Amniotic stem cell (primary cell): ENCODE results near the gene HOXC9.

ENCODE experiments used
- DNase-seq: peaks from one replicate; lab custom pipeline; 2025; lab: John Stamatoyannopoulos, UW

The HOXC9 gene

DNA sequence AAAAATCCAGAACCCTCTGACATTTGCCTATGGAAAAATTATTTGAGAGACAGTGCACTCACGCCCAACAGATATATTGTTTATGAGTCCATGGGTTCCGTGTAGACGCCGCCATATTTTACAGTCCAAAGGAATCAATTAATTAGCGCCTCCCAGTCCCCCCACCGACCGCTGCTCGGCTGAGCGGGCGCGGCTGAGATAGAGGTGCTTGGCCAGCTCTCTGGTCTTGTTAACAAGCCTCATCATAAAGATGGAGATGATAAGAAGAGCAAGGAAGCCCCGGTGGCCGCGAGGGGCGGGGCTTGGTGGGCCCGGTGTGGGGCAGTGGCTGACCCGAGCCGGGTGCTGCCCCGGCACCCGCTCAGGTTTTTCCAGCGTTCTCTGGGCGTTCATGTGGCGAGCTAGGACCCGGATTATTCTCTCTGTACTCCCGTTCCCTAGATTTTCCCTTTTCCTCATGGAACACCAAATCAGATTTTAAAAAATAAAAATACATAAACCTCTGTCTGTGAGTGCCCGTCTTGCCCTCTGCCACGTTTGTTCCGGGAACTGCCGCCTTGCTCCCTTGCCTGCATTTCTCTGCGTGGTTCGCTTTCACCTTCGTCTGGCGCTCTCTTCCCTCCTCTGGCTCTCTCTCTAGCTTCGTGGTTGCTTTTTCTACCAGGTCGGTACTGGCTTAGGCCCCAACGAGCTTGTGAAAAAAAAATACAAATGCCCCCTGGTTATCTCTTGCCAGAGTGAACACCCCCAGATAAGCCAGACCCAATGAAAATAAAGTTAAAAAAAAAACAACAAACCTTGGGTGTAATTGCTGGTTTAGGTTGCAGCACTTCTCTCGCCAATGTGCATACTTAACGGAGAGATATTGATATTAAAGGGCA is 36.3 kb upstream of the HOXC9 start:
- DNase-seq: no peak

DNA sequence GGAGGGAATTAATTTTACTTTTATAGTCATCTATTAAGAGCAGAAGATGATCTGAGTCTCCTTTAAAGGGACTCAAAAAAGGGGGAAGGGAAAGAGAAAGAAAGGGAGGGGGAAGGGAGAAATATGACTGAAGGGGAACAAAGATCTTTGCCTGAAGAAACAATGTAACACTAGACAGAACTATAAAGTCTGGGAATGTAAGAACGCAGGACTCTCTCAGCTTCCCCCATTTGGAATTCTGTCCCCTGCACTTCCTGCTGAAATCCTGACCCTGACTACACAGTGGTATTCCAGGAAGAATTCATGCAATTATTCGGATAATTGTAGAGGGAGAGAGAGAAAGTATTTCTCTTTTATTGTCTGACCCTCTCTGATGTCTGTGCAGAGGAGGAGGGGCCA is 35.6 kb upstream of the HOXC9 start:
- DNase-seq: no peak

DNA sequence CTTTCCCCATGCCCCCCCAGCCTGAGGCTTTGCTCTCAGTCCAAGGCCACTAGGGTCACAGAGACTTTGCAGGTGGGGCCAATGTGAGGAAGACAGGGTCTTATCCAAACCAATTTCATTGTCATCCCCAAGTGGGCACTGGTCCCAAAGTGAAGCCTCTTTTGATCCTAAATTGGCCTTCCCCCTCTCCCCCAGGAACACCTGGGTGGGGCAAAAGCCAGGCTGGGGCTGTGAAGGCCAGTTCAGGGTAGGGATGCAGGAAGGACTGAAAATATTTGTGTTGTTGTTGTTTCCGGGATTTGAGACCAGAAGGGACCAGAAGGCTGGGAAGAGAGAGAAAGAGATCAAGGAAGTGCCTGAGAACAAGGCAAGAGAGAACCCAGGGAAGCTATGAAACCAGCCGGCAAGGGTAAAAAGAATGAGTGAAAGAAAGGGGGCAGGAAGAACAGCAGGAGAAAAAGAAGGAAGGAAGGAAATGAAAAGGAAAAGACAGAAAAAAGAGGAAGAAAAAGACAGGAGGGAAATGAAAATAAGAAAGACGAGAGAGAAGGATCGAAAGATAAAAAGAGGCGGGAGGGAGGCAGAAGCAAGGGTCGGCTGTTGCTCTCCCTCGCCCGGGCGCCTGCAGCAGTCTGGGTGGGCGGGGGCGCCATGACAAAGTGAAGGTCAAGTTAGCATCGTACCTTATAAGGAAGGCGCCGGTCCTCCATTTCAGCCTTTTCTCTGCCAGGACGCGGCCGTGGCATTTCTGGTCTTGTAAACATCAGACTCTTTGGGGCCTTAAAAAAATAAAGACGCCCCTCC is 34.5 kb upstream of the HOXC9 start:
- no peak for DNase-seq

DNA sequence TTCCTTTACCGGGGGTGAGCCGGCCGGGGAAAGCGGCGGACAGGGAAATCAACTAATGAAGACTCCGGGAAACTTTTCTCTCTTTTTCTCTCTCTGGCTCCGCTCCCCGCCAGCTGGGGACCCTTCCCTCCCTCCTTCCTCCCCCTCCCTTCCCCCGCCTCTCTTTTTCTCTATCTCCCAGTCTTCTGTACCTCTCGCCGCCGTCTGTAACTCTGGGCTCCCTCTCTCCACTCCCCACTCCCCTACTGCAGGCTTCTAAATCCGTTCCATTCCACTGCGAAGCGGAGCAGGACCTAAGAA is 33.9 kb upstream of the HOXC9 start:
- DNase-seq: no peak

DNA sequence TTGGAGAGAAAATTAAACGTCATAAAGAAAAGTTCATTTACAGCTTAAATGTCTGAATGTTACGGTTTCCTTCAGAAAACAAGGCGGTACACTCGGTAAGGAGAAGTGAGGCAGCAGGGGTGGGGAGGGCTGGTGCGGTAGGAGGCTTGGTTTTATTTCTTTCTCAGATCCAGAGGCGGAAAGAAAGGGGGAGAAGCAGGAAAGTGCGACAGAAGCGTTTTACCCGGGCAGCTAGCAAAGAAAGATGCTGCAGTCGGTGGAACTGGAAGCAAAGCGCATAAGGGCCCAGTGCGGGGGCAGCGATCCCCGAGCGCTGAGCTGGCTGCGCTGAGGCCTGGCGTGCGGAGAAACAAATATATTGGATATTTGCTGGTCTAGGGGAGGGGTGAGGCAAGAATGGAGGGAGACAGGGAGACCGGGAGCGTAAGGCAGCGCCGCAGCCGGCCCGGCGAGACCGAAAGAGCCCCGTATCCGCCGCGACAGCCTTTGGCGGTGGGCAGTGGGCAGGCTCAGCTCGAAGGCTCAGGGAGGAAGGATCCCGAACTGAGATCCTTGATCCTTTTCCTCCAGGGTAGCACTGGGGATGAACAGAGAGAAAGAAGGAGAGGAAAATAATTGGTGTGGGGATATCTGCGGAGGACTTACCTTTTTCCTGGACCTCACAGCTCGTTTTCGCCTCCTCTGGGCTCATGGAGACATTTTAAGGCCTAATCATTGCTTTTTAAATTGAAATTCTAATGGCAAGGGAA is 33.4 kb upstream of the HOXC9 start:
- DNase-seq: no peak

DNA sequence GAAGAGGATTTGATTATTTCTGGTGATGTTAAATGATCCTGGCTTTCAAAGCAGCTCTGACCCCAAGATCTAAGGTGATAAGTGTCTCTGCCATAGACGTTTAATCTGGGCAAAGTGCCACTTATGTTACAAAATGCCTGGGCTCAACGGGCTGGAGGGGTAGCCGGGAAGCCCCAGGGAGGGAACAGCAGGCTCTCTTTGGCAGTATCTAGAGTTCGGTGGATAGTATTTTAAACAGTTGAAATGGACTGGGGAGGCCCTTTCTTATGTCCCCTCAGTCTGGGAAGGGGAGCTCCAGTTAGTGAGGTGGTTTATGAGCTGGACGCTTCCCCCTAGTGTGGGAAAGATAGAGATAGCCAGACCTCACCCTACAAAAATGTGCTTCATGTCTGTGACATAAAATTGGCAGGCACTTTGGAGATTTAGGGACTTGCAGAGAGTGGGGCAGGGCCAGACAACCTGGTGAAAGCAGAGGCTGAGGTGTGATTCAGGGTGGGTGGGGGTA is 32.5 kb upstream of the HOXC9 start:
- DNase-seq: no peak

DNA sequence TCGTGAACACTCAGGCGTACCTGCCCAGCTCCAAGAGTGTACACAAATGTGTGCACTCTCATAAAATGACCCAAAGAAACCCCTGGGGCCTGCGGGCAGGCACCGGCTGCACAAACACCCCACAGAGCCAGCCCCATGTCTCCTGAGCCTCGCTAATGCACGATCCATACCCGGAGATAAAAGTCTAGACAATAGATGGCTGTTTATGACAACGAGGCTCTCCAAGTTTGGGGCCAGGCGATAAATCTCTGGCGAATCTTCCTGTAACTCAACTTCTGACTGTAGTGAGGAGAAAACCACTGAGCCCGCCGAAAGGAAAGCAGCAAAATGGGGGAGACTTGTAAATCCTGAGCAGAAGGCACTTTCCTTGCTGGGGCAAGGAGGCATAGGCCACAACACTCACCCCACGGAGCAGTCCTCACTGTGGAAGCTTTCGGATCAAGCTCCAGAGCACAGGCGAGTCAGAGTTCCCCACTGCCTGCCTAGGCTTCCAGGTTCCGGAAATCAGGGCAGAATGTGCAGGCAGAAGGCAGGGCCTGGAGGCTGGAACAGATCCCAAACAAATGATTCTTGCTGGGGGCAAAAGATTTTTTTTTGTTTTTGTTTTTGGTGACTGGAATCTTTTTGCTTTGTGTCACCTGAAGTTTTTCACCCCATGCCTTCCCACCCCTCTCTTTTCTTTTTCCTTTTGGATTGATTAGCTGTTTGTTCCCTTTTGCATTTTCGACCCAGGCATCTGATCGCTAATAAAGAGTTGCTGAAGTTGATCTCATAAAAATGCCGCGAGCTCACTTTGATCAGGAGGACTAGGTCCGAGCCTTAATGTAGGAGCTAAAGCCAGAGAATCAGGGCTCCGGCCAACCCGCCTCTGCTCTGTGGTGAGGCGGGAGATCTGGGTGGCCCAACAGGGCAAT is 31.5 kb upstream of the HOXC9 start:
- DNase-seq: no peak

DNA sequence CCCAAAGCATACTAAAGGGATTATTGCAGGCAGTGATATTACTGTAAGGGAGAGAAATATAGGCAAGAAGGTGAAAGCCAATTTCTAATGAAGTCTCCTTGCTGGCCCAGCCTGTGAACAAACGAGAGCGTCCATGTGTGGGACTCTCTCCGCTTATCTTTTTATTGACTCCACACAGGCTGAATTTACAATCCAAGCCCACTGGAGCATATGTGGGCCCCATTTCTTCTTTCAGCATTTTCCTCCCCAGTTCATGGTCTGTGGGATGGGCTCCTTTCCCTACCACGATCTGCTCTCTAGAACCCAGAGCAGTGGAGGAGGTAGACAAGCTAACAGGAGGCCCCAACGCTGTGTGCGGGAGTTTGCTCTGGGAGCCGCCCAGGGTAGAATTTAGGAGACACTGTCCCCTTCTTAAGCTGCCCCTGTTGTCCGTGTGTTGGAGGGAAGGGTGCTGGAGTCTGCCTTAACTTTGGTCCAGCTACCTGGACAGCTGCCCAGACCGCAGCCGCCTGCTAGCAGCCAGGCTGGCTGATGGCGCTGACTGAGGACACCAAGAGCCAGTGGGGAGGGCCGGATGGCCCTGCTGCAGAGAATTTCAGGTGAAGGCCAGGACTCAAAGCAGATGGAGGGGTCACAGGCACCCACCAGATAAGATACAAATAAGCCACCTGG is 30.2 kb upstream of the HOXC9 start:
- no peak for DNase-seq

DNA sequence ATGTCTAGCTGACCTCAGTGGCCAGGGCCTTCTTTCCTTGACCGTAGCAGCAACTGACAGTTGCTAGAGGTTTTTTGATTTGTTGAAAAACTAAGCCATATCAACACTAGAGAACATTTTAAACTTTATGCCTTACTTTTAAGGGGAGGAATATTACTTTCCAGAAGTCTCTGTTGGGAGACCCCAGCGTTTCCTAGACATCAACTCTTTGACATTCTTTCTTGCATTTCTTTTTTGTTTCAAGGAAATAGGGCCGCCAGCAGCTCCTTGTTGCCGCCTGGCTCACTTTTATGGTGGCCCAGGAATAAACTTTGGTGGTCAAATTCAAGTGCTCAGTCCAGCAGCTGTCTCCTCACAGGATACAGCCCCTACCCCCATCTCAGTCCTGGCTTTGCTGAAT is 29.5 kb upstream of the HOXC9 start:
- no peak for DNase-seq

DNA sequence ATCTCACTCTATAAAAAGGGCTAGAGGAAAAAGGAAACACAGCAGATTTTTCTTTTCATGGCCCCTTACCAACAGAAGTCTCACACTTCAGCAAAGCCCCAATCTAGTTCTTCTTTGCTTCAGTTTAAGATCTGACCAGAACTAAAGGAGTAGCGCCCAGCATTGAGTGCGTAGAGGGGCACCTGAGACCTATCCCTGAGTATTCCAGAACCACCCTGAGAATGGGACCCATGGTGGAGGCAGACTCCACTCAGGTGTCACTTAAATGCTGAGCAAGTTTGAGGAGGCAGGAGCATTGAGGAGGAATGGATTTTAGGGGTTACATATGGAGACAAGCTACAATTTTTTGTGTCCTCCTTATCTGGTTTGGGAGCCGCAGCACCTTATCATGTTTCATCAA is 28.8 kb upstream of the HOXC9 start:
- no peak for DNase-seq

DNA sequence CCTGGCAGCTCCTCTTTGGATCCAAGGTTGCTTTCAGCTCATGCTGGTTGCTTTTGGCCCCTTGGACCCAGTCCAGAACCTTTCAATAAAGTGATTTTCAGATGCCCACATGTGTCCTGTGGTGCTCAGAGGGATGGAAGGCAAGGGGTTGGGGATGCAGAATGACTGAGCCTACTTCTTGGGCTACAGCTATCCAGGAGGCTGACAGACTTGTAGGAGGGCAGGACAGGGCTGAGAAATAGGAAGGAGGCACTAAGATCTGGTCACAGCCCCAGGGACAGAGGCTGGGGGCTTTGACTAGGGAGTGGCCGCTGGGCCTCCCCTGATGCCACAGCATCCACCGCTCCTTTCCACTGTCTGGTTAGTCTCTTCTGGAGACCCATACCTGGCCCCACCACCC is 28.3 kb upstream of the HOXC9 start:
- no peak for DNase-seq

DNA sequence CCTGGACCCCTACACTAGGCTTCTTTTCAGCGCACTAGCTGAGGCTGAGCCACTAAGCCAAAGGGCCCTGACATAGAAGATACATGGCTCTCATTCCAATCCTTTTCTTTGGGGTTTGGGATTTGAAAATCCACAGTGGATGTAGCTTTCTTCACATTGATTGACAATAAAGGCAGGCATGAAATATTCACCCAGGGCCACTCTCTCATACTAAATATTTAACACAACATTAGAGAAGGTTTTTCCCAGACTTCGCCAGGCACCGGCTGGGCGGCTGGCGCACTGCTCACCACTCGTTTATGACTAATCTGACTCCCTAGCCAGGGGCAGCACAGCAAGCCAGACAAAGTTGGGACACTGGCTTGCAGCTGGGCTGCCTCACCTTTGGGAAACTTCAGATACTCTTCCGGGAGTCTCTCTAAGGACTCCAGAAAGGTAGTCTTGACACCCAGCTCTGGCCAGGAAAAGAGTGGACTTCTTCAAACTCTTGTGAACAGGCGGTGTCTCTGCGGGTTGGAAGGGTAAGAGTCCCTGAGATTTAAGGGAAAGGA is 27.7 kb upstream of the HOXC9 start:
- no peak for DNase-seq

DNA sequence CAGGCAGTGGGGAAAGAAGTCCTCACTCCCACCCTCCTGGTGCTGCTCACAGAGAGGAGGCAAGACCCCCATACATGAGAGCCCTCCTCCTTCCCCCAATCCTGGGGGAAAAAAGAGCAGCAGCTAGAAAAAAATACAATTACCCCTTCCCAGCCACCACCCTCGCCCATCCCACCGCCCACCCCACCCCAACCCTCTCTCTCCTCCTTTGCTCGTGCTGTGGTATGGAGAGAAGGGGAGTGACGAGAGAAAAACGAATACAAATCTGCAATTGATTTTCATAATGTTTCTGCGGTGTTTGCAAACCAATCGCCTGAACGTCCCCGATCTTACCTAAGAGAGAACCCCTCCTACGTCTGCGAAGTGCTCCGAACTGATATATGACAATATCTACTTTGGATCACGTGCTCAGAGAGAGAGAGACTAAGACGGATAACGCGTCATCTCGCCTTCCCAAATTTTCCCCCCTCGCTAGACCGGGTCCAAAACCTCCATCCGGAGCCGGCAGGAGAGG is 27.2 kb upstream of the HOXC9 start, which contains the start of gene HOXC11:
Gene HOXC11, plus strand, starts transcription at position 405 of the 514 bp plus-strand sequence. CDS start 116 bp downstream, outside the sequence.
- DNase-seq: no peak

DNA sequence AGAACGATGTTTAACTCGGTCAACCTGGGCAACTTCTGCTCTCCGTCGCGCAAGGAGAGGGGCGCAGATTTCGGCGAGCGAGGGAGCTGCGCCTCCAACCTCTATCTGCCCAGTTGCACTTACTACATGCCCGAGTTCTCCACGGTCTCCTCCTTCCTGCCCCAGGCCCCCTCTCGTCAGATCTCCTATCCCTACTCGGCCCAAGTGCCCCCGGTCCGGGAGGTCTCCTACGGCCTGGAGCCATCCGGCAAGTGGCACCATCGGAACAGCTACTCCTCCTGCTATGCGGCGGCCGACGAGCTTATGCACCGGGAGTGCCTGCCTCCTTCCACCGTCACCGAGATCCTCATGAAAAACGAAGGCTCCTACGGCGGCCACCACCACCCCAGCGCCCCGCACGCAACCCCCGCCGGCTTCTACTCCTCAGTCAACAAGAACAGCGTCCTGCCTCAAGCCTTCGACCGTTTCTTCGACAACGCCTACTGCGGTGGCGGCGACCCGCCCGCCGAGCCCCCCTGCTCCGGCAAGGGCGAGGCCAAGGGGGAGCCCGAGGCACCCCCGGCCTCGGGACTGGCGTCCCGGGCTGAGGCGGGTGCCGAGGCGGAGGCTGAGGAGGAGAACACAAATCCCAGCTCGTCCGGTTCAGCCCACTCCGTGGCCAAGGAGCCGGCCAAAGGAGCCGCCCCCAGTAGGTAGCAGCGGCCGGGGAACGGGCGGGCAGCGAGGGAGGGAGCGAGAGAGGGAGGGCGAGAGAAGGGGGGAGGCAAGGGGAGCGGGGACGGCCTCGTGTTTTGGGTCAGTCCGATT is 26.5 kb upstream of the HOXC9 start:
- no peak for DNase-seq

DNA sequence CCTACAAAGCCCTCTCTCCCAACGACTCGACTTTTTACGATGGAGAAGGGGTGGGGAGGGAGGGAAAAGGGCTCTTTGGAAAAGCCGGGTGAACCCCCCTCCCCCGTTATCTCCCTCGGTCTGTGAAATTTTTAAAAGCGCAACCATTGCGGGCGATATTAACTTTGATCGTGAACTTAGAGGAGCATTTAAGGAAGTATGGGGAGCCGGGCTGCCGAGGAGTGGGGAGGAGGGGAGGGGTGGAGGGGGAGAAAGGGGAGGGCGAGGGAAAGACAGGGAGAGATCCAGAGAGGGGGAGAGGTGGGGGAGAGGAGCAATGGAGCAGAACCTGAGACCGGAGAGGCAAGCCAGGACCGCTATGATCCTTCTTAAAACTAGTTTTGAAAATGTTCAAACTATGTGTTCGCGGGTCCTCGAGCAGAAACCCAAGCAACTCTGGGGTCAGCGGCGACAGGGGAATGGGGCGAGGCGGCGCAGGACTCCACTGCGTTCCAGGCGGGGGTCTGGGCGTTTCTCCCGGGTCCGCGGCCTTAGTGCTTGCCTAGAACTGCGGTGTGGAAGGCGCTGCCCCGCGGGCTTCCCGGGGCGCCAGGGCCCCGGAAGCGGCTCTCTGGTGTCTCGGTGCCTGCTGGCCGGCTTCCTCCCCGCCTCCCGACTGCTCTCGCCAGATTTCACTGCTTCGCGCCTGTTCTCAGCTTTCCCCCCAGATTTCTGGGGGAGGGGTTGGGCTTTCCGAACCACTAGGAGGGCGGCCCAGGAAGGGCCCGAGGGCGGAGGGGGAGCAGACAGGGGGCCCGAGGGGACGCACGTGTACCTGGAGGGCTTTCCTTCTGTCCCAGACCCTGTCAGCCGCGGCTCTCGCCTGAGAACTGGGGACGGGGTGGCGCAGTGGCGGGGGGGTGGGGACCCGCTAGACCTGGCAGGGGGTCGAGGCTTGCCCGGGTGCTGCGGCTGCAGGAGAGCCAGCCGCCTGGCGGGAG is 25.6 kb upstream of the HOXC9 start, which contains the start of gene HOTAIR:
Gene HOTAIR, minus strand, starts transcription at position 871 of the 980 bp plus-strand sequence.
- DNase-seq: no peak

DNA sequence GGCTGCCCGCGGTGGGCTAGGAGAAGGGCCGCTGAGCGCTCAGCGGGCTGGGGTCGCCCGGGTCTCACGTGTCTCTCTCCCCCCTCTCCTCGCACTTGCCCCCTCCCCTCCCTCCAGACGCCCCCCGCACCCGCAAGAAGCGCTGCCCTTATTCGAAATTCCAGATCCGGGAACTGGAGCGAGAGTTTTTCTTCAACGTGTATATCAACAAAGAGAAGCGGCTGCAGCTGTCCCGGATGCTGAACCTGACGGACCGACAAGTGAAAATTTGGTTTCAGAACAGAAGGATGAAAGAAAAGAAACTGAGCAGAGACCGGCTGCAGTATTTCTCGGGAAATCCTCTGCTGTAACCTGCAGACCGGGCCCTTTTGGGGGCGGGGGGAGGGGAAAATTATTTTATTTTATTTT is 24.9 kb upstream of the HOXC9 start:
- DNase-seq: no peak

DNA sequence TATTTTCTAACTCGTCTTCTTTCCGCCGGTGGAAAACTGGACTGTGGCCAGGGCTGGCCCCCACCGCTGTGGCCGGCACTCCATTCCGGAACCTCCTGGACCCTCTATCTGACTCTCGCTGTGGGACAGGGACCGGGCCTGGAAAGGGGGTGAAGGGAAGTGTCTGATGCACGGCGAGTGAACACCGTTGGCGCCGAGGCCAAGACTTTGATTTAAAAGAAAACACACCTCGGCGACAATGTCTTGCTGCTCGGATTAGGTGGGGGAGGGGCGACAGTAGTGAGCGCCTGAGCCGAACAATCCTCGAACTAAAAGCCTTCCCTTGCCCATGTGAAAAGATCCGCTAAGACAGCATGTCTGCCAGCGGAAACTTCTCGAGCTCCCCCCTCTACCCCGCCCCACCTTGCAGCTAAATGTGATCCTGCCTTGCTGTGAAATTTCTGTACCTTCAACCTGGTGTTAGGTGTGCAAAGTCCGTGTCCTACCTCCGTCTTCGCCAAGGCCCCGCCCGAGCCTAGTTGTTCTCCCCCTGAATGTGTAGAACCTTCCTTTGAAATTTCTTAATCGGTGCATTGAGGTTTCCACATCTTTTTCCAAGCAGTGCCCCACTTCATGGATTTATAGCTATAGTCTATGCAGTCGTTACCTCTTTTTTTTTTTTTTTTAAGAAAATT is 24.3 kb upstream of the HOXC9 start:
- no peak for DNase-seq
